ENCODE data around the gene ANKZF1. TPM values are rescaled to one million over a fixed set of nuclear protein-coding genes. Genes with fewer than 3 reads are reported as not detected.

The ANKZF1 gene
- total RNA-seq, 4 donors from 2014 or later, result 79.9 to 338 (median 164) TPM

DNA sequence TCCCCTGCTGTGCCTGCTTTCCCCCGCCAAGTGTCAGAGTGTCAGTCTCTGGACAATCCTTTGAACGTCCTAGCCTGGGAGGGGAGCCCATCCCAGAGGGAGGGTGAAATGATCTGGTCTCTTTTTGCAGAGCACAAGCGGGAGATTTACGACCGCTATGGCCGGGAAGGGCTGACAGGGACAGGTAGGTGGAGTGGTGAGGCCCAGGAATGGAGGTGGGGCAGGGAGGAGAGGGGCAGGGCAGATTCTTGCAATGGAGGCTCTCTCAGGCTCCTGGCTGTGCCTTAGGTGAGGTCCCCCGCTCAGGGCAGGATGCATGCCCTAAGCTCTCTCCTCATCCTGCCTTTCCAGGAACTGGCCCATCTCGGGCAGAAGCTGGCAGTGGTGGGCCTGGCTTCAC is 52.0 kb downstream of the ANKZF1 start:
- TF ChIP-seq, protein P1, sequence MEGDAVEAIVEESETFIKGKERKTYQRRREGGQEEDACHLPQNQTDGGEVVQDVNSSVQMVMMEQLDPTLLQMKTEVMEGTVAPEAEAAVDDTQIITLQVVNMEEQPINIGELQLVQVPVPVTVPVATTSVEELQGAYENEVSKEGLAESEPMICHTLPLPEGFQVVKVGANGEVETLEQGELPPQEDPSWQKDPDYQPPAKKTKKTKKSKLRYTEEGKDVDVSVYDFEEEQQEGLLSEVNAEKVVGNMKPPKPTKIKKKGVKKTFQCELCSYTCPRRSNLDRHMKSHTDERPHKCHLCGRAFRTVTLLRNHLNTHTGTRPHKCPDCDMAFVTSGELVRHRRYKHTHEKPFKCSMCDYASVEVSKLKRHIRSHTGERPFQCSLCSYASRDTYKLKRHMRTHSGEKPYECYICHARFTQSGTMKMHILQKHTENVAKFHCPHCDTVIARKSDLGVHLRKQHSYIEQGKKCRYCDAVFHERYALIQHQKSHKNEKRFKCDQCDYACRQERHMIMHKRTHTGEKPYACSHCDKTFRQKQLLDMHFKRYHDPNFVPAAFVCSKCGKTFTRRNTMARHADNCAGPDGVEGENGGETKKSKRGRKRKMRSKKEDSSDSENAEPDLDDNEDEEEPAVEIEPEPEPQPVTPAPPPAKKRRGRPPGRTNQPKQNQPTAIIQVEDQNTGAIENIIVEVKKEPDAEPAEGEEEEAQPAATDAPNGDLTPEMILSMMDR (IDR thresholded peaks at IDR 0.05), result no peak
- no peak for TF ChIP-seq POLR2A (IDR thresholded peaks at IDR 0.05)
- no peak for DNase-seq
- H3K36me3 ChIP-seq, result peaks cover 0 to 57% (median 0%) of the 10 kb centered on the region in 3 donors
- H3K4me3 ChIP-seq, result no peak overlapping the region
- H3K27ac ChIP-seq, result no peak overlapping the region
- H3K4me1 ChIP-seq, result peaks cover 0 to 30% (median 9%) of the 10 kb centered on the region in 4 donors
- H3K27me3 ChIP-seq, result no peaks in the 10 kb centered on the region
- no peaks in the 10 kb centered on the region for H3K9me3 ChIP-seq

DNA sequence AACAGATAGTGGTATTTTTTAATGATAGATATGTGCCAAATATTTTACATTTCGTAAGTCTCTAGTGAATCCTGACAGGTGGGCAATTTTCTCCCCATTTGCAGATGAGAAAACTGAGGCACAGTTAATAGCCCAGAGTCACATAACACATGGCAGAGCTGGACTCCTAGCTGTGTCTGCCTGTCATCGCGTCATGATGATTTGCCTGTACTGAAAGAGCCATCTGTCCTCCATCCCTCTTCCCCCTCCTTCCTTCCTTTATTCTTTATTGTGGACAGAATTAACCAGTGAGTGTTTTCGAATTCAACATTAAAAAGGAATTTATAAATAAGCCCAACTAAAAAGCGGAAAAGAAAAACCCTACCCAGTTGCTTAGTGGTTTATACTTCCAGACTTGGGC is 52.8 kb downstream of the ANKZF1 start:
- H3K9me3 ChIP-seq, result no peaks in the 10 kb centered on the region
- peaks cover 0 to 28% (median 9%) of the 10 kb centered on the region in 4 donors for H3K4me1 ChIP-seq
- H3K36me3 ChIP-seq, result peaks cover 0 to 60% (median 0%) of the 10 kb centered on the region in 3 donors
- H3K27ac ChIP-seq, result no peak overlapping the region
- no peak overlapping the region for H3K4me3 ChIP-seq
- TF ChIP-seq POLR2A (IDR thresholded peaks at IDR 0.05), result no peak
- TF ChIP-seq, protein P1 (IDR thresholded peaks at IDR 0.05), result no peak
- DNase-seq, result no peak
- no peaks in the 10 kb centered on the region for H3K27me3 ChIP-seq

DNA sequence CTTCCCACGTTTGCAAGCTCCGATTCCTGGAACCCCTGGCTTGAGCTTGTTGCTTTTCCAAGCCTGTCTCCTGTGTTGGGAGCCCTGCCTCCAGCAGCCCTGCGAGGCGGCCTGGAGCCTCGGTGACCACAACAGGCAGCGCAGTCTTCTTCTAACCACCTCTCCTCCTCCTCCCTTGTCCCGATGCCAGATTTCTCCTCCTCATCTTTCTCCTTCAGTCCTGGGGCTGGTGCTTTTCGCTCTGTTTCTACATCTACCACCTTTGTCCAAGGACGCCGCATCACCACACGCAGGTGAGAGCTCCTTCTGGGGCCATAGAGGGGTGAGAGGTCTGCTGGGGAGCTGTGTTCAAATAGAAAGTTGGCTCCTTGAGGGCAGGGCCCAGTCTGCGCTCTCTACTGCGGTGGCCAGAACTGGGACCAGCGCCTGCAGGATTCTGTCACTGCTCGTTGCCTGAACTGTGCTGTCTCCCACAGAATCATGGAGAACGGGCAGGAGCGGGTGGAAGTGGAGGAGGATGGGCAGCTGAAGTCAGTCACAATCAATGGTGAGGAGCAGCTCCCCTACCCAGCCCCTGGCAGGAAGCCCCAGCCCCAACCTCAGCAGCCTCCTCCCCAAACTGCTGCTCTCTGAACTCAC is 53.5 kb downstream of the ANKZF1 start:
- TF ChIP-seq, protein P1 (IDR thresholded peaks at IDR 0.05), result no peak
- no peak for TF ChIP-seq POLR2A (IDR thresholded peaks at IDR 0.05)
- H3K36me3 ChIP-seq, result peaks cover 0 to 60% (median 0%) of the 10 kb centered on the region in 3 donors
- no peaks in the 10 kb centered on the region for H3K27me3 ChIP-seq
- no peak overlapping the region for H3K27ac ChIP-seq
- no peak for DNase-seq
- H3K9me3 ChIP-seq, result no peaks in the 10 kb centered on the region
- H3K4me3 ChIP-seq, result no peak overlapping the region
- H3K4me1 ChIP-seq, result peaks cover 0 to 21% (median 9%) of the 10 kb centered on the region in 4 donors

DNA sequence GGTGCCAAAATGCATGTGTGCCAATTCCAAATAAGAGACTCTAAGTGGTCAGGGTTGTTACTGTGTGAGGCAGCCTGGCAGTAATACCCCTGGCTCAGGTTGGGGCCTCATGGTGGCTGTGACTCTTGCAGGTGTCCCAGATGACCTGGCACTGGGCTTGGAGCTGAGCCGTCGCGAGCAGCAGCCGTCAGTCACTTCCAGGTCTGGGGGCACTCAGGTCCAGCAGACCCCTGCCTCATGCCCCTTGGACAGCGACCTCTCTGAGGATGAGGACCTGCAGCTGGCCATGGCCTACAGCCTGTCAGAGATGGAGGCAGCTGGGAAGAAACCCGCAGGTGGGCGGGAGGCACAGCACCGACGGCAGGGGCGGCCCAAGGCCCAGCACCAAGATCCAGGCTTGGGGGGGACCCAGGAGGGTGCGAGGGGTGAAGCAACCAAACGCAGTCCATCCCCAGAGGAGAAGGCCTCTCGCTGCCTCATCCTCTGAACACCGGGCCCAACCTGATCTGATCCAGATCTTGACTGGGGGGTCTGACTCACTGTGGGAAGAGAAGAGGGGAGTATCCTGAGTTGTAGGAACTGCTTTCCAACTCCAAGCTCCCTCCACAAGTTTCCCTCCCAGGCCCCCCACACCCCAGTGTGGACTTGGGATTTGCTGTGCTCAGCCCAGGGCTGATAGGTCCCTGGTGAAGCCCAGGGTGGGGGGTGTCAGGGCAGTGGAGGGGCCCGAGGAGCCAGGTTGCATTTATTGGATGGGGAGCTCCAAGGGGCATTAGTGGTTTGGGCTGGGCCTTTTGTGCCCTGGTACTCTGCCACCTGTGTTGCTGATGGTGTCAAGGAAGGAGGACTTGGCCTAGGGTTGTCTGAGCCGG is 55.1 kb downstream of the ANKZF1 start:
- Histone ChIP-seq H3K36me3 (peaks cover 0 to 60% (median 0%) of the 10 kb centered on the region in 3 donors), H3K9me3 (no peaks in the 10 kb centered on the region), H3K27ac (no peak overlapping the region), H3K4me3 (no peak overlapping the region), H3K4me1 (peaks cover 0 to 21% (median 3%) of the 10 kb centered on the region in 4 donors), H3K27me3 (no peaks in the 10 kb centered on the region)
- no peak for DNase-seq
- TF ChIP-seq, protein P1 (IDR thresholded peaks at IDR 0.05), result no peak
- no peak for TF ChIP-seq POLR2A (IDR thresholded peaks at IDR 0.05)

DNA sequence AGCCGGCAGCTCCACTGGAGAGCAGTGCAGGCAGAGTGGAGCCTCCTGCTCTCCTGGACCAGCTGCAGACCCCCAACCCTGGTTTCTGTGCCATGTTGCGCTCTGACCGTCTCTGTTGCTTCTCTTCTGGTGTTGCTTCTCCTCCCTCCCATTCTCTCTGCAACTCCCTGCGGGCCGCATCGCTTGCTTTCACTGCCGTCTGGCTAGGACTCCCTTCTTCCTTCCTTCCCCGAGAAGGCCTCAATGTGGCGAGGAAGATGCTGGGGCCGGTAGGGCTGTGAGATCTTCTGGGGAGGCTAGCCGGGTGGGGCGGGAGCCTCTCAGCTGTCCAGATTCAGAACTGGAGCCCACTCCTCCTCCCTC is 55.7 kb downstream of the ANKZF1 start:
- Histone ChIP-seq H3K27me3 (no peaks in the 10 kb centered on the region), H3K36me3 (peaks cover 0 to 60% (median 0%) of the 10 kb centered on the region in 3 donors), H3K9me3 (no peaks in the 10 kb centered on the region), H3K4me1 (peaks cover 0 to 16% (median 0%) of the 10 kb centered on the region in 4 donors), H3K4me3 (no peak overlapping the region), H3K27ac (no peak overlapping the region)
- no peak for DNase-seq
- TF ChIP-seq POLR2A (IDR thresholded peaks at IDR 0.05), result no peak
- TF ChIP-seq, protein P1 (IDR thresholded peaks at IDR 0.05), result no peak

Measured in Peyer's patch (tissue), 4 donors.